Adrenal gland (tissue), 5 donors: Measurements from ENCODE around the gene CARD9.

Experiments used
- POLR2A ChIP-seq, 2 donors: fragments of 450-650 bp; IDR thresholded peaks; one replicate each; pipeline ENCODE4 v1.6.1; 2017; ENCODE audit warnings: antibody characterized with exemption in 2 of 2, mild to moderate bottlenecking in 2 of 2, moderate library complexity in 1 of 2
- TF ChIP-seq, protein P1 (sequence below), 6 experiments: fragments of 450-650 bp in 4 of 6; fragments of 200-600 bp in 2 of 6; sonication (generic) in 1 of 6; IDR thresholded peaks; 1 replicate in 5 of 6; 2 replicates in 1 of 6; pipeline versions ENCODE4 v1.5.1 to v1.8.0; 2016 to 2021; ENCODE audit warnings: antibody characterized with exemption in 6 of 6, mild to moderate bottlenecking in 2 of 6, moderate library complexity in 1 of 6
- donor health status: DM: no; HTN: no; CAD: no.

- TF ChIP-seq, protein P1, sequence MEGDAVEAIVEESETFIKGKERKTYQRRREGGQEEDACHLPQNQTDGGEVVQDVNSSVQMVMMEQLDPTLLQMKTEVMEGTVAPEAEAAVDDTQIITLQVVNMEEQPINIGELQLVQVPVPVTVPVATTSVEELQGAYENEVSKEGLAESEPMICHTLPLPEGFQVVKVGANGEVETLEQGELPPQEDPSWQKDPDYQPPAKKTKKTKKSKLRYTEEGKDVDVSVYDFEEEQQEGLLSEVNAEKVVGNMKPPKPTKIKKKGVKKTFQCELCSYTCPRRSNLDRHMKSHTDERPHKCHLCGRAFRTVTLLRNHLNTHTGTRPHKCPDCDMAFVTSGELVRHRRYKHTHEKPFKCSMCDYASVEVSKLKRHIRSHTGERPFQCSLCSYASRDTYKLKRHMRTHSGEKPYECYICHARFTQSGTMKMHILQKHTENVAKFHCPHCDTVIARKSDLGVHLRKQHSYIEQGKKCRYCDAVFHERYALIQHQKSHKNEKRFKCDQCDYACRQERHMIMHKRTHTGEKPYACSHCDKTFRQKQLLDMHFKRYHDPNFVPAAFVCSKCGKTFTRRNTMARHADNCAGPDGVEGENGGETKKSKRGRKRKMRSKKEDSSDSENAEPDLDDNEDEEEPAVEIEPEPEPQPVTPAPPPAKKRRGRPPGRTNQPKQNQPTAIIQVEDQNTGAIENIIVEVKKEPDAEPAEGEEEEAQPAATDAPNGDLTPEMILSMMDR (IDR thresholded peaks at IDR 0.05), result no peak
- no peak for TF ChIP-seq POLR2A (IDR thresholded peaks at IDR 0.05)
Observed at GRCh38 chr9:136353088-136353487, 20.4 kb downstream of the CARD9 start.
